Bronchial epithelial cell (primary cell): Measurements from ENCODE around the gene ASB7. TPM values are rescaled to one million over a fixed set of nuclear protein-coding genes. Genes with fewer than 3 reads are reported as not detected.

ENCODE experiments used
- DNase-seq: peaks from one replicate; pipeline ENCODE4 v3.0.0-alpha.2; 2010; ENCODE audit warnings: low read depth
- FAIRE-seq: peaks from 2 replicates; lab custom pipeline; 2011; peaks lifted over from hg19 to GRCh38; lab: Jason Lieb, UNC
- H3K27me3 ChIP-seq: 2 replicates; pipeline ENCODE4 v1.5.1; 2011; ENCODE audit warnings: low read length; ENCODE audit not compliant: control insufficient read depth, insufficient read depth
- H3K36me3 ChIP-seq: 2 replicates; pipeline ENCODE4 v1.5.1; 2011; ENCODE audit warnings: low read length; ENCODE audit not compliant: control insufficient read depth, insufficient read depth
- H3K4me3 ChIP-seq: 2 replicates; pipeline ENCODE4 v1.5.1; 2011; ENCODE audit warnings: mild to moderate bottlenecking, low read depth, low read length, control low read depth
- CTCF ChIP-seq: IDR thresholded peaks from 2 replicates; pipeline ENCODE4 v1.5.1; 2011; ENCODE audit warnings: mild to moderate bottlenecking, moderate library complexity, low read length, control low read depth, inconsistent platforms; ENCODE audit not compliant: insufficient read depth, severe bottlenecking
- total RNA-seq: library from RNA; depleted of rRNA; stranded (reverse); fragments of >200 nt; gene quantifications from 2 replicates; pipeline ENCODE4 v1.2.1, GENCODE V29; 2014

Gene ASB7
- total RNA-seq, 1 donor from 2014 or later, result 12.6 TPM

DNA sequence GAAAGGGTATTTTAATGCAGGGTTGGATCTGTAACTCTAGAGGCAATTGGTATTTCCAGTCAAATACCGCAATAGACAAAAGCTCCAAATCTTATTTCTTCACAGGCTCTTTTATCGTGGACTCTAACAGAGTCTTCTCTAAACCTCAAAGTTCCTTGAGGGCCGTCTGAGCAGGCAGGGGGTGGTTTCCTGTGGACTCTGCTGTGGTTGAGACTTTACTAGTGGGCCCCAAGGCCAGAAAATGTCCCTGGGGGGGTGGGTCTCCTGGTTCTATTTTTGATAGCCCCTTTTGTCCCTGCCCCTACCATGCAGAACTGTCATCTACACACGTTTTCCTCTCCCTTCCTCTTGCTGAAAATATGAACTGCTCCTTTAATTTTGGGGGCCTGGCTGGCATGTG, 80.1 kb downstream of the ASB7 start:
- FAIRE-seq, result no peak
- DNase-seq, result no peak
- no peak for TF ChIP-seq CTCF

GRCh38 chr15:100683434-100683833, 81.0 kb downstream of the ASB7 start:
- H3K4me3 ChIP-seq, result no peak overlapping the region
- H3K36me3 ChIP-seq, result no peaks in the 10 kb centered on the region
- no peak for TF ChIP-seq CTCF
- FAIRE-seq (no peak), DNase-seq (no peak)
- H3K27me3 ChIP-seq, result no peaks in the 10 kb centered on the region

More for the DNA sequence above, 80.1 kb downstream of the ASB7 start:
- no peaks in the 10 kb centered on the region for H3K27me3 ChIP-seq
- no peaks in the 10 kb centered on the region for H3K36me3 ChIP-seq
- no peak overlapping the region for H3K4me3 ChIP-seq

DNA sequence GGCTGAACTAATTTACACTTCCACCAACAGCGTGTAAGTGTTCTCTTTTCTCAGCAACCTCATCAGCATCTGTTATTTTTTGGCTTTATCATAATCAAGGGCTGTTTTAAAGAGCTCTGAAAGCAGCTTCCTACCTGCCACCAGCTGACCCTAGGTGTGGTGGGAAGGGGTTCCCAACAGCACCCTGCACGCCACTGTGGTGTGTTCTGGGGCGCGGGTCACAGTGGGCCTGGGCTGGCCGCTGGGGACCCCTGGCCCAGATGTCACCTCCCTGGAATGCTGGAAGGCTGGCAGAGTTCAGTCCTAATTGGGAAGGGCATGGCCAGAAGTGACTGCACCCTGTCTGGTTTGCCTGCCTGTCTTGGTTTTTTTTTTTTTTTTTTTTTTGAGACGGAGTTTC, 82.2 kb downstream of the ASB7 start:
- no peak for TF ChIP-seq CTCF

GRCh38 chr15:100686021-100686724, 83.8 kb downstream of the ASB7 start:
- no peak for TF ChIP-seq CTCF
- DNase-seq (no peak), FAIRE-seq (no peak)
- Histone ChIP-seq H3K27me3 (no peaks in the 10 kb centered on the region), H3K4me3 (no peak overlapping the region), H3K36me3 (no peaks in the 10 kb centered on the region)

More for the DNA sequence above, 82.2 kb downstream of the ASB7 start:
- no peak overlapping the region for H3K4me3 ChIP-seq
- H3K27me3 ChIP-seq, result no peaks in the 10 kb centered on the region
- DNase-seq, result no peak
- no peaks in the 10 kb centered on the region for H3K36me3 ChIP-seq
- no peak for FAIRE-seq

DNA sequence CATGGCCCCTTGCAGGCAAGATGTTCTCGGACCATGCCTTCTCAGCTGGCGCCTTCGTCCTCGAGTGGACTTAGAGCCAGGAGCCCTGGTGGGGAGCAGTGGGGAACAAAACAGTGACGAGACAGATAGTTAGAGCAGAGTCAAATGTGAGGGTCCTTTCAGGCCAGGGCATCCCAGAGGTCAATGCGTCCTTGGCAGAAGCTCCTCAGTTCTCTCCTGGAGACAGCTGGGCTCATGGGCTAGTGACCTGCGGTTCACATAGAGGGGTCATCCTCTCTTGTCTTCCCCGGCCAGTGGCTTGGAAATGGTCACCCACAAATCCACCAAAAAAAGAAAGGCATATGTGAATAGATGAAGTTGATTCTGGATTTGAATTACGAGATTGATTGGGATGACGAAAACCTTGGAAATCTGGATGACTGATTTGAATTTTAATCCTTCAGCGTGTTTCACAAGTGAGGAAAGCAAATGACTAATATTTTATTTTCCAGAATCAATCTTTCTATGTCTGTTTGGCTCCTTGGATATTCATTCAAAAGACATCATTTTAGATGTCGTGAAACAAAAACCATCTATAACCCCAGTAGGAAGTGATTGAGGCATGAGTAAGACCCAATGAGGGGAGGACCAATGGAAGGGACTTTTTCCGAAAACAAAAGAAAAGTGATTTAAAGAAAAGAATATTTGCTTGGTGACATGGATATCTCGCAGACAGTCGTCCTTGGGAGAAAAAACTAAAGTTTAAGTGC, 84.5 kb downstream of the ASB7 start:
- no peaks in the 10 kb centered on the region for H3K36me3 ChIP-seq
- DNase-seq (no peak), FAIRE-seq (no peak)
- no peak for TF ChIP-seq CTCF
- no peaks in the 10 kb centered on the region for H3K27me3 ChIP-seq
- H3K4me3 ChIP-seq, result no peak overlapping the region
